ENCODE data around the gene NCKAP5. TPM values are rescaled to one million over a fixed set of nuclear protein-coding genes. Genes with fewer than 3 reads are reported as not detected.

The NCKAP5 gene
- total and polyA plus RNA-seq, 2 experiments from 2014 or later, result 0.21 to 0.31 TPM

- Histone ChIP-seq H3K4me3 (no peak overlapping the region), H3K27ac (no peak overlapping the region), H3K36me3 (no peaks in the 10 kb centered on the region), H3K27me3 (no peaks in the 10 kb centered on the region), H3K4me1 (ENCODE audit: low read depth) (peaks cover 5% of the 10 kb centered on the region), H3K9me3 (ENCODE audit: low read depth) (no peaks in the 10 kb centered on the region)
- no peak for TF ChIP-seq CTCF (IDR thresholded peaks at IDR 0.05; ENCODE audit: low read depth, low read length)
- no peak for DNase-seq (ENCODE audit: low read depth in 1 of 2, low spot score in 1 of 2)
Measured at GRCh38 chr2:133588144-133588543, 19.9 kb upstream of the NCKAP5 start.

- no peak for TF ChIP-seq CTCF (IDR thresholded peaks at IDR 0.05; ENCODE audit: low read depth, low read length)
- Histone ChIP-seq H3K9me3 (ENCODE audit: low read depth) (no peaks in the 10 kb centered on the region), H3K4me1 (ENCODE audit: low read depth) (peaks cover 5% of the 10 kb centered on the region), H3K27me3 (no peaks in the 10 kb centered on the region), H3K4me3 (no peak overlapping the region), H3K36me3 (no peaks in the 10 kb centered on the region), H3K27ac (no peak overlapping the region)
- DNase-seq (ENCODE audit: low read depth in 1 of 2, low spot score in 1 of 2), result no peak
Measured at GRCh38 chr2:133586978-133587377, 18.7 kb upstream of the NCKAP5 start.

GRCh38 chr2:133581010-133581760 lies 12.9 kb upstream of the NCKAP5 start:
- H3K27ac ChIP-seq, result no peak overlapping the region
- no peak for DNase-seq (ENCODE audit: low read depth in 1 of 2, low spot score in 1 of 2)
- no peak for TF ChIP-seq CTCF (IDR thresholded peaks at IDR 0.05; ENCODE audit: low read depth, low read length)
- H3K27me3 ChIP-seq, result no peaks in the 10 kb centered on the region
- H3K4me3 ChIP-seq, result no peak overlapping the region
- H3K4me1 ChIP-seq (ENCODE audit: low read depth), result no peaks in the 10 kb centered on the region
- H3K9me3 ChIP-seq (ENCODE audit: low read depth), result no peaks in the 10 kb centered on the region
- no peaks in the 10 kb centered on the region for H3K36me3 ChIP-seq

GRCh38 chr2:133579274-133579673 lies 11.0 kb upstream of the NCKAP5 start:
- Histone ChIP-seq H3K9me3 (ENCODE audit: low read depth) (no peaks in the 10 kb centered on the region), H3K4me1 (ENCODE audit: low read depth) (no peaks in the 10 kb centered on the region), H3K27ac (no peak overlapping the region), H3K36me3 (no peaks in the 10 kb centered on the region), H3K4me3 (no peak overlapping the region), H3K27me3 (no peaks in the 10 kb centered on the region)
- no peak for TF ChIP-seq CTCF (IDR thresholded peaks at IDR 0.05; ENCODE audit: low read depth, low read length)
- DNase-seq (ENCODE audit: low read depth in 1 of 2, low spot score in 1 of 2), result peak in 1 of 2 donors; percentile 21

- no peaks in the 10 kb centered on the region for H3K4me1 ChIP-seq (ENCODE audit: low read depth)
- no peak overlapping the region for H3K4me3 ChIP-seq
- no peaks in the 10 kb centered on the region for H3K27me3 ChIP-seq
- DNase-seq (ENCODE audit: low read depth in 1 of 2, low spot score in 1 of 2), result no peak
- H3K36me3 ChIP-seq, result no peaks in the 10 kb centered on the region
- H3K9me3 ChIP-seq (ENCODE audit: low read depth), result no peaks in the 10 kb centered on the region
- H3K27ac ChIP-seq, result no peak overlapping the region
- TF ChIP-seq CTCF (IDR thresholded peaks at IDR 0.05; ENCODE audit: low read depth, low read length), result no peak
Measured at GRCh38 chr2:133576714-133577113, 8.5 kb upstream of the NCKAP5 start.

All from cardiac muscle cell (in vitro differentiated cells and primary cell).